MG63 (cell line): ENCODE results near the gene GRM8. TPM values are rescaled to one million over a fixed set of nuclear protein-coding genes. Genes with fewer than 3 reads are reported as not detected.

Experiments
- DNase-seq: peaks from one replicate; pipeline ENCODE4 v3.0.0-alpha.2; 2020
- H3K27me3 ChIP-seq: fragments of 250-450 bp; sonication (Bioruptor Pico); 2 replicates; pipeline ENCODE4 v1.5.1; 2020; ENCODE audit warnings: mild to moderate bottlenecking, moderate library complexity
- H3K36me3 ChIP-seq: fragments of 250-450 bp; sonication (Bioruptor Pico); 2 replicates; pipeline ENCODE4 v1.5.1; 2020; ENCODE audit warnings: mild to moderate bottlenecking, moderate library complexity
- H3K4me3 ChIP-seq: fragments of 250-450 bp; sonication (Bioruptor Pico); 2 replicates; pipeline ENCODE4 v1.5.1; 2020; ENCODE audit warnings: mild to moderate bottlenecking, moderate library complexity
- H3K9me3 ChIP-seq: fragments of 250-450 bp; sonication (Bioruptor Pico); 2 replicates; pipeline ENCODE4 v1.5.1; 2020; ENCODE audit warnings: mild to moderate bottlenecking, moderate library complexity
- total RNA-seq: library from RNA; depleted of rRNA; stranded (reverse); fragments of >200 nt; shearing (Covaris generic); gene quantifications from 2 replicates; pipeline ENCODE4 v1.2.3, GENCODE V29; 2014; ENCODE audit warnings: low replicate concordance

The GRM8 gene
- total RNA-seq, 1 experiment from 2014 or later: not detected

- H3K36me3 ChIP-seq: no peaks in the 10 kb centered on the region
- no peak for DNase-seq
These were observed 584.9 kb downstream of the GRM8 start for GRCh38 chr7:126667742-126668366.

GRCh38 chr7:126662856-126663255 lies 589.9 kb downstream of the GRM8 start:
- Histone ChIP-seq H3K27me3 (no peaks in the 10 kb centered on the region), H3K4me3 (no peak overlapping the region), H3K9me3 (no peaks in the 10 kb centered on the region), H3K36me3 (no peaks in the 10 kb centered on the region)
- no peak for DNase-seq

More at GRCh38 chr7:126667742-126668366, 584.9 kb downstream of the GRM8 start:
- no peak overlapping the region for H3K4me3 ChIP-seq
- H3K9me3 ChIP-seq: no peaks in the 10 kb centered on the region
- no peaks in the 10 kb centered on the region for H3K27me3 ChIP-seq

- Histone ChIP-seq H3K9me3 (no peaks in the 10 kb centered on the region), H3K36me3 (no peaks in the 10 kb centered on the region), H3K27me3 (no peaks in the 10 kb centered on the region), H3K4me3 (no peak overlapping the region)
- DNase-seq: no peak
These were observed 593.6 kb downstream of the GRM8 start for GRCh38 chr7:126659124-126659523.

- H3K4me3 ChIP-seq: no peak overlapping the region
- H3K27me3 ChIP-seq: no peaks in the 10 kb centered on the region
- H3K36me3 ChIP-seq: no peaks in the 10 kb centered on the region
- no peak for DNase-seq
- no peaks in the 10 kb centered on the region for H3K9me3 ChIP-seq
These were observed 594.1 kb downstream of the GRM8 start for GRCh38 chr7:126658684-126659083.

GRCh38 chr7:126657599-126658358 lies 595.0 kb downstream of the GRM8 start:
- no peaks in the 10 kb centered on the region for H3K36me3 ChIP-seq
- H3K9me3 ChIP-seq: no peaks in the 10 kb centered on the region
- DNase-seq: no peak
- H3K4me3 ChIP-seq: no peak overlapping the region
- H3K27me3 ChIP-seq: no peaks in the 10 kb centered on the region

GRCh38 chr7:126657137-126657536 lies 595.6 kb downstream of the GRM8 start:
- no peaks in the 10 kb centered on the region for H3K36me3 ChIP-seq
- no peak overlapping the region for H3K4me3 ChIP-seq
- DNase-seq: no peak
- no peaks in the 10 kb centered on the region for H3K27me3 ChIP-seq
- no peaks in the 10 kb centered on the region for H3K9me3 ChIP-seq

- no peak overlapping the region for H3K4me3 ChIP-seq
- no peak for DNase-seq
- no peaks in the 10 kb centered on the region for H3K27me3 ChIP-seq
- H3K9me3 ChIP-seq: no peaks in the 10 kb centered on the region
- no peaks in the 10 kb centered on the region for H3K36me3 ChIP-seq
These were observed 596.6 kb downstream of the GRM8 start for GRCh38 chr7:126656165-126656564.

- Histone ChIP-seq H3K9me3 (no peaks in the 10 kb centered on the region), H3K4me3 (no peak overlapping the region), H3K27me3 (no peaks in the 10 kb centered on the region), H3K36me3 (no peaks in the 10 kb centered on the region)
- DNase-seq: no peak
These were observed 615.2 kb downstream of the GRM8 start for GRCh38 chr7:126637538-126637937.

- no peak overlapping the region for H3K4me3 ChIP-seq
- DNase-seq: no peak
- H3K27me3 ChIP-seq: no peaks in the 10 kb centered on the region
- no peaks in the 10 kb centered on the region for H3K9me3 ChIP-seq
- no peaks in the 10 kb centered on the region for H3K36me3 ChIP-seq
These were observed 617.2 kb downstream of the GRM8 start for GRCh38 chr7:126635545-126635944.

GRCh38 chr7:126608339-126608776 lies 644.4 kb downstream of the GRM8 start:
- DNase-seq: peak; percentile 1
- Histone ChIP-seq H3K9me3 (no peaks in the 10 kb centered on the region), H3K4me3 (no peak overlapping the region), H3K27me3 (no peaks in the 10 kb centered on the region), H3K36me3 (no peaks in the 10 kb centered on the region)

GRCh38 chr7:126606331-126606730 lies 646.4 kb downstream of the GRM8 start:
- Histone ChIP-seq H3K36me3 (no peaks in the 10 kb centered on the region), H3K4me3 (no peak overlapping the region), H3K27me3 (no peaks in the 10 kb centered on the region), H3K9me3 (no peaks in the 10 kb centered on the region)
- DNase-seq: no peak

GRCh38 chr7:126605553-126605952 lies 647.2 kb downstream of the GRM8 start:
- H3K4me3 ChIP-seq: no peak overlapping the region
- no peaks in the 10 kb centered on the region for H3K36me3 ChIP-seq
- H3K27me3 ChIP-seq: no peaks in the 10 kb centered on the region
- H3K9me3 ChIP-seq: no peaks in the 10 kb centered on the region
- DNase-seq: no peak

- H3K36me3 ChIP-seq: no peaks in the 10 kb centered on the region
- no peak for DNase-seq
- no peak overlapping the region for H3K4me3 ChIP-seq
- no peaks in the 10 kb centered on the region for H3K9me3 ChIP-seq
- no peaks in the 10 kb centered on the region for H3K27me3 ChIP-seq
These were observed 647.7 kb downstream of the GRM8 start for GRCh38 chr7:126605056-126605455.

- no peaks in the 10 kb centered on the region for H3K9me3 ChIP-seq
These were observed 663.6 kb downstream of the GRM8 start for GRCh38 chr7:126589068-126589684.

GRCh38 chr7:126578338-126578737 lies 674.4 kb downstream of the GRM8 start:
- DNase-seq: no peak
- Histone ChIP-seq H3K9me3 (no peaks in the 10 kb centered on the region), H3K4me3 (no peak overlapping the region), H3K36me3 (no peaks in the 10 kb centered on the region), H3K27me3 (no peaks in the 10 kb centered on the region)

More at GRCh38 chr7:126589068-126589684, 663.6 kb downstream of the GRM8 start:
- no peaks in the 10 kb centered on the region for H3K36me3 ChIP-seq
- DNase-seq: no peak
- H3K4me3 ChIP-seq: no peak overlapping the region
- H3K27me3 ChIP-seq: no peaks in the 10 kb centered on the region

- no peaks in the 10 kb centered on the region for H3K36me3 ChIP-seq
- H3K4me3 ChIP-seq: no peak overlapping the region
- DNase-seq: peak; percentile 78
- no peaks in the 10 kb centered on the region for H3K27me3 ChIP-seq
- H3K9me3 ChIP-seq: no peaks in the 10 kb centered on the region
These were observed 678.2 kb downstream of the GRM8 start for GRCh38 chr7:126574276-126575250.
